Fibroblast of villous mesenchyme (primary cell): ENCODE results near the gene KCNJ13. TPM values are rescaled to one million over a fixed set of nuclear protein-coding genes. Genes with fewer than 3 reads are reported as not detected.
"Not testable (repeated sequence)": the region's sequence is repeated elsewhere in the genome, so short reads cannot be mapped to it uniquely, and the experiment has no call there.

ENCODE experiments used
- DNase-seq: peaks from one replicate; pipeline ENCODE4 v3.0.0-alpha.2; 2010; ENCODE audit warnings: low read depth
- H3K4me3 ChIP-seq: 2 replicates; pipeline ENCODE4 v1.5.1; 2011; ENCODE audit warnings: low read depth, mild to moderate bottlenecking, low read length
- CTCF ChIP-seq: IDR thresholded peaks from 2 replicates; pipeline ENCODE4 v1.5.1; 2012; ENCODE audit warnings: low read depth, mild to moderate bottlenecking, low read length; ENCODE audit not compliant: insufficient read depth
- small RNA-seq: library from RNA; depleted of rRNA; stranded (forward); fragments of <200 nt; gene quantifications from one replicate; pipeline ENCODE3, GENCODE V24; 2012
- total RNA-seq: library from RNA; depleted of rRNA; stranded (reverse); fragments of >200 nt; gene quantifications from 2 replicates; pipeline ENCODE4 v1.2.3, GENCODE V29; 2012

The KCNJ13 gene
- total RNA-seq, 1 donor: not detected

GRCh38 chr2:232728785-232729184, 47.6 kb downstream of the KCNJ13 start:
- no peak for DNase-seq
- no peak overlapping the region for H3K4me3 ChIP-seq
- no peak for TF ChIP-seq CTCF

- no peak overlapping the region for H3K4me3 ChIP-seq
- no peak for TF ChIP-seq CTCF
- DNase-seq: no peak
Observed at GRCh38 chr2:232723027-232723426, 53.3 kb downstream of the KCNJ13 start.

GRCh38 chr2:232721882-232722281, 54.5 kb downstream of the KCNJ13 start:
- TF ChIP-seq CTCF: no peak
- DNase-seq: no peak
- no peak overlapping the region for H3K4me3 ChIP-seq

GRCh38 chr2:232721261-232721660, 55.1 kb downstream of the KCNJ13 start:
- no peak overlapping the region for H3K4me3 ChIP-seq
- DNase-seq: no peak
- TF ChIP-seq CTCF: no peak

GRCh38 chr2:232720056-232720455, 56.3 kb downstream of the KCNJ13 start:
- not testable (repeated sequence) for H3K4me3 ChIP-seq, DNase-seq

Small RNAs within 50 kb of the gene (small RNA-seq; reads per million reads assigned to genes)
- gene RNU6-107P: not detected

Other genes starting within 250 kb of the KCNJ13 start
- not detected in 2 replicates for gene CHRNG, start 236.9 kb downstream of the KCNJ13 start, total RNA-seq
- 4.2 and 5.2 TPM in 2 replicates for gene TIGD1, start 226.0 kb downstream of the KCNJ13 start, total RNA-seq
- 74.7 and 76.3 TPM in 2 replicates for gene EIF4E2, start 225.9 kb downstream of the KCNJ13 start, total RNA-seq
- gene EFHD1, start 143.0 kb downstream of the KCNJ13 start, total RNA-seq: 1.7 and 2.3 TPM in 2 replicates
- gene GIGYF2, start 79.2 kb downstream of the KCNJ13 start, total RNA-seq: 46.4 and 63.9 TPM in 2 replicates
- 0.86 and 0.97 TPM in 2 replicates for gene SNORC, start 93.7 kb upstream of the KCNJ13 start, total RNA-seq
- gene NGEF, start 236.7 kb upstream of the KCNJ13 start, total RNA-seq: under 0.01 and 0.86 TPM in 2 replicates